ENCODE results near the gene CREG1.

Gene CREG1

GRCh38 chr1:167554028-167554779 lies 642 bp upstream of the CREG1 start:
- DNase-seq (ENCODE audit: low read depth) = peak; percentile 7
- H3K4me3 ChIP-seq (replicated peaks; ENCODE audit: low read depth, low read length) = peak overlapping the region; percentile 67
- TF ChIP-seq CTCF (IDR thresholded peaks at IDR 0.05; ENCODE audit: low read length, missing control alignments) = no peak

GRCh38 chr1:167551362-167551761 lies 2.2 kb downstream of the CREG1 start:
- no peak overlapping the region for H3K4me3 ChIP-seq (replicated peaks; ENCODE audit: low read depth, low read length)
- DNase-seq (ENCODE audit: low read depth) = no peak
- TF ChIP-seq CTCF (IDR thresholded peaks at IDR 0.05; ENCODE audit: low read length, missing control alignments) = no peak

- no peak for TF ChIP-seq CTCF (IDR thresholded peaks at IDR 0.05; ENCODE audit: low read length, missing control alignments)
- peak; percentile 93 for DNase-seq (ENCODE audit: low read depth)
- H3K4me3 ChIP-seq (replicated peaks; ENCODE audit: low read depth, low read length) = no peak overlapping the region
These were observed 5.3 kb downstream of the CREG1 start for GRCh38 chr1:167548059-167548932.

GRCh38 chr1:167546935-167547334 lies 6.6 kb downstream of the CREG1 start:
- no peak for TF ChIP-seq CTCF (IDR thresholded peaks at IDR 0.05; ENCODE audit: low read length, missing control alignments)
- H3K4me3 ChIP-seq (replicated peaks; ENCODE audit: low read depth, low read length) = no peak overlapping the region
- DNase-seq (ENCODE audit: low read depth) = no peak

GRCh38 chr1:167545349-167545748 lies 8.2 kb downstream of the CREG1 start:
- H3K4me3 ChIP-seq (replicated peaks; ENCODE audit: low read depth, low read length) = no peak overlapping the region
- no peak for DNase-seq (ENCODE audit: low read depth)
- no peak for TF ChIP-seq CTCF (IDR thresholded peaks at IDR 0.05; ENCODE audit: low read length, missing control alignments)

GRCh38 chr1:167544447-167545093 lies 9.0 kb downstream of the CREG1 start:
- no peak overlapping the region for H3K4me3 ChIP-seq (replicated peaks; ENCODE audit: low read depth, low read length)
- no peak for TF ChIP-seq CTCF (IDR thresholded peaks at IDR 0.05; ENCODE audit: low read length, missing control alignments)
- DNase-seq (ENCODE audit: low read depth) = no peak

Measured in fibroblast of pulmonary artery (primary cell).